ENCODE data around the gene SLC39A11.
A peak's percentile ranks its signal among the peaks of the same experiment; 100 is the strongest.

The SLC39A11 gene

DNA sequence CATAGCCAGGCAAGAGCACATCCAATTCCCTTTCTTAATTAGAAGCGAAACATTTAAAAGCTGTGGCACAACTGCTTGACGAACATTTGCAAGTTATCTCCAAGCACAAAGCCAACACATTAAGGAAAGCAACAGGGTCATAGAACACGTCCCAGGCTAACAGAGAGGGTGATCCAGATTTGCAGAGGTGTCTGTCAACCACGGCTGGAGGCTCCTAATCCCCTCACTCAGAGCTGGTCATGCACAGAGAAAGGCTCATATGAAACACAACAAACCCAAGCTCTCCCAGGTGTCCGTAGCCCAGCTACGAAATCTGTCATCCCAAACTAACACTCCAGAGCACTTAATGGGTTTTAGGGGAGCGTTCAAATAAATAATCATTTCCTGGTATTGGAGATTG, 276.1 kb downstream of the SLC39A11 start:
- Histone ChIP-seq H3K18ac (ENCODE audit: low read depth in 1 of 2, low read length in 2 of 2) (no peak overlapping the region), H2AFZ (ENCODE audit: low read depth, low read length) (no peak overlapping the region), H2AK5ac (ENCODE audit: low read length, severe bottlenecking) (no peak overlapping the region), H2BK15ac (ENCODE audit: low read depth, poor library complexity, severe bottlenecking) (no peak overlapping the region), H3K79me1 (replicated peaks; ENCODE audit: low read length, poor library complexity, severe bottlenecking) (no peaks in the 10 kb centered on the region), H2BK5ac (ENCODE audit: low read depth, low read length, poor library complexity, severe bottlenecking) (no peak overlapping the region), H2BK120ac (ENCODE audit: low read depth, low read length) (no peak overlapping the region), H3K36me3 (ENCODE audit: control insufficient read depth in 1 of 2, insufficient read depth in 2 of 2, low read depth in 1 of 2, low read length in 2 of 2) (no peaks in the 10 kb centered on the region), H2BK12ac (ENCODE audit: low read length in 2 of 2) (no peak overlapping the region), H4K91ac (ENCODE audit: low read length) (no peak overlapping the region), H3K4ac (ENCODE audit: low read depth in 1 of 2, low read length in 2 of 2) (no peak overlapping the region), H3K27me3 (ENCODE audit: control insufficient read depth in 1 of 2, insufficient read depth in 1 of 2, low read length in 2 of 2) (no peaks in the 10 kb centered on the region), H3K9ac (ENCODE audit: low read length) (no peak overlapping the region), H3K23ac (ENCODE audit: low read length in 2 of 2) (no peak overlapping the region), H3K4me2 (ENCODE audit: low read length, poor library complexity, severe bottlenecking) (no peak overlapping the region), H3K4me3 (ENCODE audit: insufficient read depth in 1 of 2, low read depth in 1 of 2, low read length in 2 of 2) (no peak overlapping the region), H3K27ac (ENCODE audit: low read length, poor library complexity, severe bottlenecking) (no peak overlapping the region), H3K14ac (ENCODE audit: low read length in 2 of 2) (no peak overlapping the region), H3K9me3 (ENCODE audit: control insufficient read depth, low read length) (peaks cover 4% of the 10 kb centered on the region), H4K8ac (ENCODE audit: low read length) (no peak overlapping the region), H3K4me1 (ENCODE audit: control insufficient read depth, insufficient read depth, low read depth, low read length) (no peaks in the 10 kb centered on the region)
- 72% methylated on average over 4 of the region's 7 CpGs for WGBS
- no peak for DNase-seq

DNA sequence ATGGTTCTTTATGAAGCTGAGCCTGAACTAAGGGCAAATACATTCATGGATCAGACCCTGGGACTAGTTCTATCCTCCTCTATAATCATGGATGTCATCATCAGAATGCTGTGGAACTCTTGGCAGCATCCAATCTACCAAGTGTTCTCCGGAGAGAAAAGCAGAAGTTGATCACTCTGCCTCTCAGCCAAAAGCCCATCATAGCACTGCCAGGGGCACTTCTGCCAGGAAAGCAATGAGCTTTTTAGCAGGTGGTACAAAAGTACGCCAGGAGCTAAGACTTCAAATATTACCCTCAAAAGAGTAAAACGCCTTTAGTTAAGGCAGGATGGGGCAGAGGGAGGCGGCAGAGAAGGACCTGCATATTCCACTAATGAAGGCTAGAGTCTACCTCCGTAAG, 279.0 kb downstream of the SLC39A11 start:
- Histone ChIP-seq H3K23ac (ENCODE audit: low read length in 2 of 2) (no peak overlapping the region), H2BK12ac (ENCODE audit: low read length in 2 of 2) (no peak overlapping the region), H3K9ac (ENCODE audit: low read length) (no peak overlapping the region), H2BK120ac (ENCODE audit: low read depth, low read length) (no peak overlapping the region), H4K8ac (ENCODE audit: low read length) (no peak overlapping the region), H3K36me3 (ENCODE audit: control insufficient read depth in 1 of 2, insufficient read depth in 2 of 2, low read depth in 1 of 2, low read length in 2 of 2) (no peaks in the 10 kb centered on the region), H3K27me3 (ENCODE audit: control insufficient read depth in 1 of 2, insufficient read depth in 1 of 2, low read length in 2 of 2) (no peaks in the 10 kb centered on the region), H4K91ac (ENCODE audit: low read length) (no peak overlapping the region), H2AK5ac (ENCODE audit: low read length, severe bottlenecking) (no peak overlapping the region), H3K18ac (ENCODE audit: low read depth in 1 of 2, low read length in 2 of 2) (no peak overlapping the region), H3K4ac (ENCODE audit: low read depth in 1 of 2, low read length in 2 of 2) (no peak overlapping the region), H3K4me3 (ENCODE audit: insufficient read depth in 1 of 2, low read depth in 1 of 2, low read length in 2 of 2) (no peak overlapping the region), H3K79me1 (replicated peaks; ENCODE audit: low read length, poor library complexity, severe bottlenecking) (no peaks in the 10 kb centered on the region), H2AFZ (ENCODE audit: low read depth, low read length) (no peak overlapping the region), H3K9me3 (ENCODE audit: control insufficient read depth, low read length) (peaks cover 4% of the 10 kb centered on the region), H2BK15ac (ENCODE audit: low read depth, poor library complexity, severe bottlenecking) (no peak overlapping the region), H2BK5ac (ENCODE audit: low read depth, low read length, poor library complexity, severe bottlenecking) (no peak overlapping the region), H3K4me2 (ENCODE audit: low read length, poor library complexity, severe bottlenecking) (no peak overlapping the region), H3K27ac (ENCODE audit: low read length, poor library complexity, severe bottlenecking) (no peak overlapping the region), H3K14ac (ENCODE audit: low read length in 2 of 2) (no peak overlapping the region), H3K4me1 (ENCODE audit: control insufficient read depth, insufficient read depth, low read depth, low read length) (no peaks in the 10 kb centered on the region)
- no peak for DNase-seq
- WGBS: 95% methylated on average over 5 of the region's 5 CpGs

DNA sequence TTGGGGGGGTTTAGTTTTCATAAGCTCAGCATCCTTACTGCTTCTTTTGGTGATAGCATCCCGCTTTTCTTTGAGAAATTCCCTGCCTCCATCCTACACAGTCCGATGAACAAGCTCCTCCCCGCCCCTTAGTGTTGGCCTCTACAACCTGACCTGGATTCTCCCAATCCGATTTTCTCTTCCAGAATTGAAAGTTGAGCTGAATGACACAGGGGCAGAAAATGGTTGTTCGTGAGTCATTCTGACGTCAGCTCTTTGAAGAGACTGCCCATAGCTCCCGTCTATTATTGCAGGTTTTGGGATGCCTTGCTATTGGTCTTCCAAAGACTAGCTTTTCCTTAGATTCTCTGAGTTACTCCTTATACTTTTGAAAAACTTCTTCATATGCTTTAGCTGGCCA, 279.7 kb downstream of the SLC39A11 start:
- H3K4ac ChIP-seq (ENCODE audit: low read depth in 1 of 2, low read length in 2 of 2): no peak overlapping the region
- no peak overlapping the region for H2BK15ac ChIP-seq (ENCODE audit: low read depth, poor library complexity, severe bottlenecking)
- H2BK12ac ChIP-seq (ENCODE audit: low read length in 2 of 2): no peak overlapping the region
- DNase-seq: peak; percentile 1
- H3K27ac ChIP-seq (ENCODE audit: low read length, poor library complexity, severe bottlenecking): no peak overlapping the region
- no peak overlapping the region for H3K9ac ChIP-seq (ENCODE audit: low read length)
- no peak overlapping the region for H2BK120ac ChIP-seq (ENCODE audit: low read depth, low read length)
- H2AFZ ChIP-seq (ENCODE audit: low read depth, low read length): no peak overlapping the region
- no peak overlapping the region for H3K23ac ChIP-seq (ENCODE audit: low read length in 2 of 2)
- H2AK5ac ChIP-seq (ENCODE audit: low read length, severe bottlenecking): no peak overlapping the region
- H3K18ac ChIP-seq (ENCODE audit: low read depth in 1 of 2, low read length in 2 of 2): no peak overlapping the region
- H3K27me3 ChIP-seq (ENCODE audit: control insufficient read depth in 1 of 2, insufficient read depth in 1 of 2, low read length in 2 of 2): no peaks in the 10 kb centered on the region
- H4K8ac ChIP-seq (ENCODE audit: low read length): no peak overlapping the region
- no peaks in the 10 kb centered on the region for H3K9me3 ChIP-seq (ENCODE audit: control insufficient read depth, low read length)
- no peaks in the 10 kb centered on the region for H3K79me1 ChIP-seq (replicated peaks; ENCODE audit: low read length, poor library complexity, severe bottlenecking)
- no peak overlapping the region for H3K4me2 ChIP-seq (ENCODE audit: low read length, poor library complexity, severe bottlenecking)
- no peak overlapping the region for H3K14ac ChIP-seq (ENCODE audit: low read length in 2 of 2)
- WGBS: 94% methylated on average over 7 of the region's 7 CpGs
- H4K91ac ChIP-seq (ENCODE audit: low read length): no peak overlapping the region
- no peaks in the 10 kb centered on the region for H3K4me1 ChIP-seq (ENCODE audit: control insufficient read depth, insufficient read depth, low read depth, low read length)
- H2BK5ac ChIP-seq (ENCODE audit: low read depth, low read length, poor library complexity, severe bottlenecking): no peak overlapping the region
- no peaks in the 10 kb centered on the region for H3K36me3 ChIP-seq (ENCODE audit: control insufficient read depth in 1 of 2, insufficient read depth in 2 of 2, low read depth in 1 of 2, low read length in 2 of 2)
- no peak overlapping the region for H3K4me3 ChIP-seq (ENCODE audit: insufficient read depth in 1 of 2, low read depth in 1 of 2, low read length in 2 of 2)

DNA sequence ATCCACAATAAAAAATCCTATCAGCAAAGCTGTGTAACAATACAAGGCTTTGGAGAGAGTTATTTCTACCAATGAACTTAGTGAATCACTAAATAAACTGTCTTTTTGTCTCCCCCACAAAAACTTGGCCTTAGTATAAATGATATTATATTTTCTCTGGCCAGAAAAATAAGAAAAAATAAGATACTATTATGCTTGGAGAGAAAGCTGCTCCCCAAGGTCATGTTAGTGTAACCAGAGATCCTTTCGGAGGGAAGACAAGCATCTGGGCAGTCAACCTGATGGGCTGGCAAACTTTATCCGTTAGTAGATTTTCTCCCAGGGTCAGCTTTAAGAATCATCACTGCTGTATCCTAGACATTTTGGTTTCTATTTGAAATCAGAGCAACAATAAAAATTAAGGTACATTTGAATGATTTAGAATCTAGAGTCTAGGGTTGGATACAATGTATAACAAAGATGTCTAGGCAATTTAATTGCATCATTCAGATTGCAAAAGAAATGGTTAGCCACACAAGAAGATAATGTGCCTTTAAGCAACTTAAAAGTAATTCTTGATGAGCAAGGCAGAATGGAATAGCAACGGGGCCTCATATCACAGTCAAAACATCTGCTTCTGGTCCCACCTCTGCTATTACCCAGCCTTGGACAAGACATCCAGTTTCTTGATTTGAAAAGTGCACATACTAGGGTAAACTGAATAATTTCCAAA, 280.4 kb downstream of the SLC39A11 start:
- no peak overlapping the region for H3K9ac ChIP-seq (ENCODE audit: low read length)
- no peak for DNase-seq
- no peak overlapping the region for H3K23ac ChIP-seq (ENCODE audit: low read length in 2 of 2)
- H4K91ac ChIP-seq (ENCODE audit: low read length): no peak overlapping the region
- 100% methylated on average over 3 of the region's 3 CpGs for WGBS
- no peak overlapping the region for H2AFZ ChIP-seq (ENCODE audit: low read depth, low read length)
- no peak overlapping the region for H3K4me3 ChIP-seq (ENCODE audit: insufficient read depth in 1 of 2, low read depth in 1 of 2, low read length in 2 of 2)
- H3K9me3 ChIP-seq (ENCODE audit: control insufficient read depth, low read length): no peaks in the 10 kb centered on the region
- H2BK15ac ChIP-seq (ENCODE audit: low read depth, poor library complexity, severe bottlenecking): no peak overlapping the region
- H3K27me3 ChIP-seq (ENCODE audit: control insufficient read depth in 1 of 2, insufficient read depth in 1 of 2, low read length in 2 of 2): no peaks in the 10 kb centered on the region
- no peaks in the 10 kb centered on the region for H3K36me3 ChIP-seq (ENCODE audit: control insufficient read depth in 1 of 2, insufficient read depth in 2 of 2, low read depth in 1 of 2, low read length in 2 of 2)
- H3K4ac ChIP-seq (ENCODE audit: low read depth in 1 of 2, low read length in 2 of 2): no peak overlapping the region
- no peak overlapping the region for H3K14ac ChIP-seq (ENCODE audit: low read length in 2 of 2)
- no peak overlapping the region for H3K27ac ChIP-seq (ENCODE audit: low read length, poor library complexity, severe bottlenecking)
- H2BK5ac ChIP-seq (ENCODE audit: low read depth, low read length, poor library complexity, severe bottlenecking): no peak overlapping the region
- no peak overlapping the region for H3K18ac ChIP-seq (ENCODE audit: low read depth in 1 of 2, low read length in 2 of 2)
- no peak overlapping the region for H3K4me2 ChIP-seq (ENCODE audit: low read length, poor library complexity, severe bottlenecking)
- H2BK120ac ChIP-seq (ENCODE audit: low read depth, low read length): no peak overlapping the region
- no peak overlapping the region for H4K8ac ChIP-seq (ENCODE audit: low read length)
- H3K79me1 ChIP-seq (replicated peaks; ENCODE audit: low read length, poor library complexity, severe bottlenecking): no peaks in the 10 kb centered on the region
- H2AK5ac ChIP-seq (ENCODE audit: low read length, severe bottlenecking): no peak overlapping the region
- H3K4me1 ChIP-seq (ENCODE audit: control insufficient read depth, insufficient read depth, low read depth, low read length): no peaks in the 10 kb centered on the region
- no peak overlapping the region for H2BK12ac ChIP-seq (ENCODE audit: low read length in 2 of 2)

Data from mesenchymal stem cell (in vitro differentiated cells and primary cell).